ENCODE measurements around the gene CLEC17A.
A peak's percentile ranks its signal among the peaks of the same experiment; 100 is the strongest.
"Not testable (repeated sequence)": the region's sequence is repeated elsewhere in the genome, so short reads cannot be mapped to it uniquely, and the experiment has no call there.

Gene CLEC17A, protein sequence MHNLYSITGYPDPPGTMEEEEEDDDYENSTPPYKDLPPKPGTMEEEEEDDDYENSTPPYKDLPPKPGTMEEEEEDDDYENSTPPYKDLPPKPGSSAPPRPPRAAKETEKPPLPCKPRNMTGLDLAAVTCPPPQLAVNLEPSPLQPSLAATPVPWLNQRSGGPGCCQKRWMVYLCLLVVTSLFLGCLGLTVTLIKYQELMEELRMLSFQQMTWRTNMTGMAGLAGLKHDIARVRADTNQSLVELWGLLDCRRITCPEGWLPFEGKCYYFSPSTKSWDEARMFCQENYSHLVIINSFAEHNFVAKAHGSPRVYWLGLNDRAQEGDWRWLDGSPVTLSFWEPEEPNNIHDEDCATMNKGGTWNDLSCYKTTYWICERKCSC

DNA sequence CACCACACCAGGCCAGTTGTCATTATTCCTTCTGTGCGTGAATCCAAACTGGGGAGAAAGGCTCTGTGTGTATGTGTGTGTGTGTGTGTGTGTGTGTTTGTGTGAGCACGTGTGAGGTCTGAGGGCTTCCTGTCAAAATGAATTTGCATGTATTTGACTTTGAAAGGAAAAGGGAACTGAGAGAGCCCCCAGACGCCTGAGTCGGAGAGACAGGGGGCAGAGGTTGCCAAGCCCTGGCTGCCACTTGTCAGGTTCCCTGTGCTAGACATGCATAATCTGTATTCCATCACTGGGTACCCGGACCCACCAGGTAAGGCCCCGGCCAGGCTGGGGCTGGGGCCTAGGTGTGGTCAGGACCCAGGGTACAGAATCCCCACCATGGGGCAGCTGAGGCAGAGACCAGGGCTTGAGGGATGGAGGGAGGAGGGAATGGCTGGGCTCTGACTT is at the start of gene CLEC17A:
TSS of gene CLEC17A (plus strand) at position 191 of the 447 bp plus-strand sequence. CDS start at position 268, 77 bp downstream.
- no peak for DNase-seq (ENCODE audit: low read depth)

DNA sequence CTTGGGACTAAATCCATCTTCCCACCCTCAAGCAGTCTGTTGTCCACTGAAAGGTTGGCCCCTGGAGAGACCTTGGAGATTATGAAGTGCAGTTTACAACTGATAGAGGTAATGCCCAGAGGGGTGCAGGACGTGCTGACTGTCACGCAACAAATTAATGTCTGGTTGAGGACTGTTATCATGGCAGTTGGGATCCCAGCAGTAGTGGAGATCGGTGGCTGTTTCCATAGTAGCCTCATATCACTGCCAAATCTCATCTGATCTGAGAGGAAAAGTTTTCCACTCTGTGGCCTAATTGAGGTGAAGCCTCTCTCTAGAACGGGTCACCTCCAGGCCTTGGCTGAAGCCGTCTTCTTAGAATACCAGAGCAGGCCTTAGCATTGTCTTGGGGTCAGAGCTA is 49.4 kb upstream of the CLEC17A start:
- DNase-seq (ENCODE audit: low read depth), result no peak

DNA sequence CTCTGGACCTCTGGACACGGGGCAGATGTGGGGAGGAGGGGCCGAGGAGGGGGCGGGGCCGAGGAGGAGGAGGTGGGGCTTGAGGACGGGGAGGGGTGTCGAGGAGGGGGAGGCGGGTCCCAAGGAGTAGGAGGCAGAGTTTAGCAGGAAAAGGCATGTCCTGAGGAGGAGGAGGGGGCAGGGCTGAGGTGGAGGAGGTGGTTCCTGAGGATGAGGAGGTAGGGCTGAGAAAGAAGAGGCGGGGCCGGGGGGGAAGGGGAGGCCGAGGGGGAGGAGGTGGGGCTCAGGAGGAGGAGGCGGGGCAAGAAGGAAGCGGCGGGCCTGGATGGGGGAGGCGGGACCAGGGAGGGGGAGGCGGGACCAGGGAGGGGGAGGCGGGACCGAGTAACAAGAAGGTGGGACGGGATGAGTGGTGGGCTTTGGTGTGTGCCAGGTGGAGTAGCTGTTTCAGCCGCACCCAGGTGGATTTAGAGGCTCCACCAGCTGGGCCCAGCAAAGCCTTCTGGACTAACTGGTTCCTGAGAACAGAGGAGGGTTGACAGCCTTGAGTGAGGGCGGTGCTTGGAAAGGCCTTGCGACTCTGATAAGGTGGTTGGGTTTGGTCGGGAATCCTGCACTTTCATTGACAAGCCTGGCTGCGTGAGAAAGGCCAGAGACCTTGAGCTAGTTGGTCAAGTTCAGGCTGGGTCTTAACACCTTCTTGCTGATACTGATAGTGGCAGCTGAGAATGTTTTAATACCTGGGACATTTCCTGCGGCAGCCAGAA is 45.8 kb upstream of the CLEC17A start:
- peak; percentile 44 for DNase-seq (ENCODE audit: low read depth)

DNA sequence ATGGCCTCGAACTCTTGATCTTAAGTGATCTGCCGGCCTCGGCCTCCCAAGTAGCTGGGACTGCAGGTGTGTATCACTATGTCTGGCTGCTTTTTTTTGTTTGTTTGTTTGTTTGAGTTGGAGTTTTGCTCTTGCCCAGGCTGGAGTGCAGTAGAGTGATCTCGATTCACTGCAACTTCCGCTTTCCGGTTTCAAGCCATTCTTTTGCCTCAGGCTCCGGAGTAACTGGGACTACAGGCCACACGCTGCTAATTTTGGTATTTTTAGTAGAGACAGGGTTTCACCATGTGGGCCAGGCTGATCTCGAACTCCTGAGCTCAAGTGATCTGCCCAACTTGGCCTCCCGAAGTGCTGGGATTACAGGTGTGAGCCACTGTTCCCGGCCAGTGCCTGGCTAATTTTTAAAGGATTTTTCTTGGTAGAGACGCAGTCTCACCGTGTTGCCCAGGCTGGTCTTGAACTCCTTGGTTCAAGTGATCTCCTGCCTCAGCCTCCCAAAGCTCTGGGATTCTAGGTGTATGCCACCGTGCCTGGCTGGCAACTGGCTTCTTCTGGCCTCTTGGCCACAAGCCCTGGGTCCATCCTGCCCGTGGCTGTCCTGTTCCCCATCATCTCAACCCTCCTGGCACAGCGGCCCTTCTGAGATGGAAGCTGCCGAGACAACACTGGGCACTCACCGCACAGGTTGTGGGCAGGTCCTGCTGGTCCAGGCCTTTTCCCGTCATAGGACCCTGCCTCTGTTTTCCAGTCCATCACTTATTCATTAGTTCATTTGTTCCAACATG is 42.0 kb upstream of the CLEC17A start:
- DNase-seq (ENCODE audit: low read depth), result no peak

DNA sequence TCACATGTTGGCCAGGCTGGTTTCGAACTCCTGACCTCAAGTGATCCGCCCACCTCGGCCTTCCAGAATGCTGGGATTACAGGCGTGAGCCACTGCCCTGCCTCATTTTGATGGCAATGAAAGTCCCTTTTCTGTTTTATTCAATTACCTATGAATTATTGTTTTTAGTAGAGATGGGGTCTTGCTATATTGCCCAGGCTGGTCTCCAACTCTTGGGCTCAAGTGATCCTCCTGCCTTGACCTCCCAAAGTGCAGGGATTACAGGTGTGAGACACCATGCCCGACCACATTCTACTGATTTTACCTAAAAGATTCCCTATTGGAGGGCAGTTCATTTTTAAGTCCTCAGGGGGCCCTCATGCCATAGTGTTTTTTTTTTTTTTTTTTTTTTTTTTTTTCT is 40.9 kb upstream of the CLEC17A start:
- not testable (repeated sequence) for DNase-seq (ENCODE audit: low read depth)

DNA sequence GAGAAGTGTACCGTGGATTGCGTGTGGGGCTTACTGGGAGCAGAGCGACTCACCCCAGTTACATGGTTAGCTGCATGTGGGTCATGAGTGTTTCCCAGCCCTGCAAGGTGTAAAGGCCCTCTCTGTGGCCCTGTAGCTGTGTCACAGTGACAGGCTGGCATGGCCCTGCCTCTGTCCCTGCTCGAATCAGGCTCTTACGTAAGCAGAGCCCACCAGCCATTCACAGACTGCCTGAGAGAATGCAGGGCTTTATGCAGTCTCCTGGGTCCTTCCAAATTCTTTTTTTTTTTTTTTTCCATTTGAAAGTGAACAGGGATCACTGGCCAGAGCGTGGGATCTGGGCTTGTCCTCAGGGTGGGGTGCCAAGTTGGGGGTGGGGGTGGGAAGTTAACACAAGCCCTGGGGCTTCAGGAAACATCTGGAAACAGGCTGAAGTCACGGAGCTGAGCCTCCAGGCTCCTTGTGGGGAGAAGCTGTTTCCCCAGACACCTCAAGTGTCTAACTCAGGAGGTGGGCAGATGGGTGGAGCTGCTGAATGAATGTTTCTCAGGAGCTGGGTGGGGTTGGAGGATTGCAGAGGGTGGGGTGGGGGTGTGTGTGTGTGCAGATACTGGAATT is 40.1 kb upstream of the CLEC17A start:
- peak; percentile 23 for DNase-seq (ENCODE audit: low read depth)

DNA sequence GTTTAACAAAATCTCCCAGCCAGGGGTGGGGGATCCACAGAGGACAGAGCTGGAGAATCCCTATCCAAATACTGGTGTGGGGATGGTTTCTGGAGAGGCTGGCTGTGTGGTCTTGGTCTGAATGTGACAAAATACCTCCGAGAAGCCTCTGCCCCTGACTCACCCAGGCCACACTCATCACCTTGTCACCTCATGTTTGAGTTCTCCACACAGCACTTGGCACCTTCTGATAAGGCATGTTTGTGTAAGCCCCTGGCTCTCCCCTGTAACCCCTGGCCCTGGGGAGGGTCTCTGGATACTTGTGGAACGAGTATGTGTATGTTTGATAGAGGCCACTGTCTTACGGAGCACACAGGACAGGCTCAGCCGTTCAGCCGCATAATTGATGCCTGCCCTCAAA is 38.8 kb upstream of the CLEC17A start:
- no peak for DNase-seq (ENCODE audit: low read depth)

DNA sequence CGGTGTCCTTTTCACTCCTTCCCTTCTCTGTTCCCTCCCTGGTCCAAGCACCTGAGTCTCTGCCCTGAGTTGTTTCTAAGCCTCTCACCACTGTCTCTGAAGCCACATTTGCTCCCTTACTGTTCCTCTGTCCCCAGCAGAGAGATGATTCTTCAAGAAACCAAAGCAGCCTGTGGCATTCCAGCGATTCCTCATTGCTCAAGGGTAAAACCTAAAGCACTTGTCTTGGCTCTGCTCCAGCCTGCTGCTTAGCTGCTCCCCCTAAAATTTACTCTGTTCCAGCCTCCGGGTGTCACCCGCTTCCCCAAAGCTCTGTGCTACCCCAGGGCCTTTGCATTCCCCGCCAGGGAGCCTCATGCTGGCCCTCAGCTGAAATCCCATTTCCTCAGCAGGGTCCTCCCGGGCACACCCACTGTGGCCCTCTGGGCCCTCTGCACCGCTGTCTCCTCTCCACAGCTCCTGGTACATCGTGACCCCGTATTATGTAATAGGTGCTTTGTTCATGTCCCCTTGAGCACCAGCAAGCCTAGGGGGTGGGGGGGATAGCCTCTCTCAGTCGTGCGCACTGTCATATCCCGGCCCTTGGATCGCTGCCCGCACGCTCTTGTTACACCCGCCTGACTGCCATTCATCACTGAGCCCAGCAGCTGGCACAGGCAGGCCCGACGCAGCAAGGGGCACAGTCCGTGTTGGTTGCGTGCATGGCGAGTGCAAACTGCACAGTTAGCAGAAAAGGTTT is 37.7 kb upstream of the CLEC17A start:
- DNase-seq (ENCODE audit: low read depth), result no peak

DNA sequence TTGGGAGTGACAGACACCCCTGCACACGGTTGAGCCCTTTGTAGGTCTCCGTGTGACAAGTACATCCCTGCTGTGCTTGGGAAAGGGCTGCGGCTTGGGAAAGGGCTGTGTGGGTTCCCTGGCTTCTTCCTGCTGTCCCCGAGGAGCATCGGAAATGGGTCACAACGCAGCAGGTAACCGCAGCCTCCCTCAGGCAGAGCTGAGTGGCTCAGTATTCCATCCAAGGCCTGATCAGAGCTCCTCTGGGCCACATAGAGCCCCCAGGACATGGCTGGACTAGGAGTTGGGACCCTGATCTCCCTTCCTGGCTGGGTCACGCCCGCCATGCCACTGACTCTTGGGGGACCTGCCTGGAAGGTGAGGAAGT is 37.2 kb upstream of the CLEC17A start:
- no peak for DNase-seq (ENCODE audit: low read depth)

DNA sequence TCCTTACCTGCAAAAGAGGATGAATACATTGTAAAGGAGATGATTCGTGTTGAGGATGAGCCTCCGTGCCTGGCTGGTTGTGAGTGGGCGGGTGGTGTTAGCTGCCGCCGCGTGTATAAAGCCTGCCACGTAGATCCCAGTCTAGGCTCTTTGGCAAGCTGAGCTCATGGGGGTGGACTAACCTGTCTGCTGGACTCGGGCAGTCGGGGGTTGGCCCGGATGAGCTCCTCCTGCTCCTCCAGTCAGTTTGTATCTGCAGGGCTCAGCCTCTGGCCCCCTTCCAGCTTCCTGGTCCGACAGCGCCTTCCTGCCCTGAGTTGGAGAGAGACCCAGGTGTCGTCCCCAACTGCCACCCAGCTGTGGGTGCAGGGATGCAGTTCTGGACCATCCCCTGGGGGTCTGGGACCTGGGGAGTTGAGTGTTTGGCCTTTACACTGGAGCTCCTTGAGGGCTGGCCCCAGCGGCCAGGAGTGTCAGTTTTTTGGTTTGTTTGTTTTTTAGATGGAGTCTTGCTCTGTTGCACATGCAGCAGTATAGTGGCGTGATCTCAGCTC is 32.6 kb upstream of the CLEC17A start:
- DNase-seq (ENCODE audit: low read depth), result no peak

DNA sequence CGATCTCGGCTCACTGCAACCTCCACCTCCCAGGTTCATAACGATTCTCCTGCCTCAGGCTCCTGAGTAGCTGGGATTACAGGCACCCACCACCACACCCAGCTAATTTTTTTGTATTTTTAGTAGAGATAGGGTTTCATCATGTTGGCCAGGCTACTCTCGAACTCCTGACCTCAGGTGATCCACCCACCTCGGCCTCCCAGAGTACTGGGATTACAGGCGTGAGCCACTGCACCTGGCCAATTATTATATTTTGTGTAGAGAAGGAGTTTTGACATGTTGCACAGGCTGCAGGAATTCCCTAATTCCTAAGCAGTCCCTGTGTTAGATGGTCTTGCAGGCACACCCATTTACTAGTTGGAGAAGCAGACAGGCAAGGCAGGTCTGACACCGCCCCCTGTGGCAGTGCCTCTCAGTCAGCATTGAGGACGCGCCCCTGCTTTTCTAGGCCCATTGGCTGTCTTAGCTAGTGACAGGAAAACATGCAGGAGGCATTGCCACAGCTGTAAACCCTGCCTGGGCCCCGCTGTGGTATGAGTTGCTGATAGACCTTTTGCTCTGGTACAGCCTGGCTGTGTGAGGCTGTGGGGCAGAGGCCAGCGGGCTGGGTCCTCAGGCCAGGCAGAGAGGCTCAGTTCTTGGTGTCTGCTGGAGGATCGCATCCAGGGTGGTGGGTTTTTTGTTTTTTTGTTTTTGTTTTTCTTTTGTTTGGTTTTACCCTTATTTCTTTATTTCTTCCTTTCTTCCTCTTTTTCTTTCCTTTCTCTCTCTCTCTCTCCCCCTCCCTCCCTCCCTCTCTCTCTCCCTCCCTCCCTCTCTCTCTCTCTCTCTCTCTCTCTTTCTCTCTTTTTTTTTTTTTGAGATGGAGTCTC is 31.5 kb upstream of the CLEC17A start:
- DNase-seq (ENCODE audit: low read depth), result peak; percentile 40

DNA sequence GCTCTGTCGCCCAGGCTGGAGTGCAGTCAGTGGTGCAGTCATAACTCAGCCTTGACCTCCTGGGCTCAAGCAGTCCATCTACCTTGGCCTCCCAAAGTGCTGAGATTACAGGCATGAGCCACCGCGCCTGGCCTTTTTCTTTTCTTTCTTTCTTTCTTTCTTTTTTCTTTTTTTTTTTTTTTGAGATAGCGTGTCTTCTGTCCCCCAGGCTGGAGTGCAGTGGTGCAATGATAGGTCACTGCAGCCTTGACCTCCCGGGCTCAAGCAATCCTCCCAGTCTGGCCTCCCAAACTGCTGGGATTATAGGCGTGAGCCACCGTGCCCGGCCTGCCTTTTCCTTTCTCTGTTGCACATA is 30.9 kb upstream of the CLEC17A start:
- not testable (repeated sequence) for DNase-seq (ENCODE audit: low read depth)

DNA sequence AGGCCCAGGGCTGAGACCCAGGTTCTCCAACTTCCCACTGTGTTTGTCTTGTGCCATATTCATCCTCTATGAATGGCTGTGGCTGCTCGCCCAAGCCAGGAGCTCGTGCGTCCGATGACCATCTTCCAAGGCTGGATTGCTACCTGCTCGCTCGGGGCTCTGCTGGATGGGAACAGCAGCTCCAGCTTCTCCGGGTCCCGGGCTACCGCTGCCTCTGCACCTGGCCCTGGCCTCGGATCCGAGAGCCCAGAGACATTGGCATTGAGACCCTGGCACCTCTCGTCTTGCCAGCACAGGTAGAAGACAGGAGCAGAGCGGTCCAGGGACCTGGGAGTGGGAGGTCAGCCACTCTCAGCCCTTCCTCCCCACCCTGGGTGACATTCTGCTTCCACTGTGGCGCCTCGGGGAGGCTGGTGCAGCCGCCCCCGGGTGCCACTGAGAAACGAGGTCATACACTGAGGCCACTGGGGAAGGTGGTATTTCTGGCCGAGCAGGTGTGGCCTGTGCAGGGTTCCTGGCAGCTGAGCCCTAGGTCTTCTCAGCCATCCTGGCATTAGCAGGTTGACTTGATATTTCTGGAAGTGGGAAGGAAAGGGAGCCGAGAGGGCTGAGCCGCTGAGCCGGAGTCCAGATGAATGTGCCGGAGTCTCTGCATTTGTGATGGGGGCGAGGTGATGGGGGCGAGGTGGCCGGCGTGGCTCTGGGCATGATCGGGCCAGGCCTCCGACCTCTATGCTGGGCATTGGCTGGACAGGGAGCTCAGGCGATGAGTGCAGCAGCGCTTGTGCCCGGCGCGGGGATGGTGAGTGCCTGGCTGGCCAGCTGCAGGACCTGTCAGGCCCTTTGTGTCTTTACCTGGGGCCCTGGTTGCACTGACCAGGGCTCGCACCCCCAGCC is 29.6 kb upstream of the CLEC17A start:
- DNase-seq (ENCODE audit: low read depth), result no peak

DNA sequence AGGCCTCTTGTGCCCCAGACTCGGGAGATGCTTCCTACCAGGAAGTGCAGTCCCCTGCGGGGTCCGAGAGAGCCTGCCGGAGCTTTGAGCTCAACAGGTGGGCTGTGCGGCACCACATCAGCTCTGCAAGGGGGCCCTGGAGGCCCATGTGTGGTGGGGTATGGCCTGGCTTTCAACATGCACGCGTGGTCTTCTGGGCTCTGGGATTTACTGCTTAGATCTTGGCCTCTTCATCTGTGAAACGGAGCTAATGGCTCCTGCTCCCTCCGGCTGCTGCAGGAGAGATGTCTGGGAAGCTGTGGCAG is 29.0 kb upstream of the CLEC17A start:
- no peak for DNase-seq (ENCODE audit: low read depth)

DNA sequence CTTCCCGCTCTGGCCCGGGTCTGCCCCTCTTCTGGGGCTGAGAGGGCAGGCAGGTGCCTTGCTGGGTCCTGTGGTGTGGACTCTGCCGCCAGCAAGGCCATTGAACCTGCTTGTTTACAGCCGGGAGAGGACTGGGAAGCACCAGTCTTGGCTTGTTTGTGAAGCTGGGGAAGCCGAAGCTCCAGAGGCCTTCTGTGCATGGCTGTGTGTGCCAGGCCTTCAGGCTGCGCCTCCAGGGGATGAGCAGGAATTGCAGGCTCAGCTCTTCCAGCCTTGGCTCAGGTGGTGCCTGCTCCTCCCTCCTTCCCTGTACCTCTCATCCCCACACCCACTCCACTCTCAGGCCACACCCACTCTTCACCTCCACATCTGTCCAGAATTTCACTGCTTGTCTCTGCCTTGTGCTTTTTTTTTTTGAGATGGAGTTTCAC is 28.5 kb upstream of the CLEC17A start:
- no peak for DNase-seq (ENCODE audit: low read depth)

DNA sequence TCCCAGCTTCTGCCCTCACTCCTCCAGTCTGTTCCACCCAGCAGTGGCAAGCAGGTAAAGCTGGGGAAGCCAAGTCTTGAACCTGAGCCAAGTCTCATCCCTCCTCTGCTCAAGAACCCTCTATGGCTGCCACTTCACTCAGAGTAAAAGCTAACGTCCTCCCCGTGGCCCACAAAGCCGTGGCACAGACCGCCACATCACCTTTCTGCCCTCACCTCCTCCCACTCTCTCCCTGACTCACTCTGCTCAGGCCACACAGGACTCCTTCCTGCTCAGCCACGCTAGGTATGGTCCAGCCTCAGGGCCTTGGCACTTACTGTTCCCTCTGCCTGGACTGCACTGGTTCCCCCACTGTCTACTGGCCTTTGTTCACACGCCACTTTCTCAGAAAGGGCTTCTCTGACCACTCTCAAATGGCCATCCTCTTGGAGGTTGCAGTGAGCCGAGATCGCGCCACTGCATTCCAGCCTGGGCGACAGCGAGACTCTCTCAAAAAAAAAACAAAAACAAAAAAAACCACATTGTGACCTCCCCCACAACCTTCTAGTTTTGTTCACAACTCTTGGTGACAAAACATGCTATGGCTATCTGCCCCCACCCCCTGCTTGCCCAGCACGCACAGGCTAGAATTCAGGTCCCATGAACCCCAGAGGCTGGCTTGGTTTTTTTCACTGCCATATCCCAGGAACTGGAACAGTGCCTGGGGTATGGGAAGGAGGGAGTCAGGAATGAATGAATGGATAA is 26.8 kb upstream of the CLEC17A start:
- DNase-seq (ENCODE audit: low read depth), result no peak

DNA sequence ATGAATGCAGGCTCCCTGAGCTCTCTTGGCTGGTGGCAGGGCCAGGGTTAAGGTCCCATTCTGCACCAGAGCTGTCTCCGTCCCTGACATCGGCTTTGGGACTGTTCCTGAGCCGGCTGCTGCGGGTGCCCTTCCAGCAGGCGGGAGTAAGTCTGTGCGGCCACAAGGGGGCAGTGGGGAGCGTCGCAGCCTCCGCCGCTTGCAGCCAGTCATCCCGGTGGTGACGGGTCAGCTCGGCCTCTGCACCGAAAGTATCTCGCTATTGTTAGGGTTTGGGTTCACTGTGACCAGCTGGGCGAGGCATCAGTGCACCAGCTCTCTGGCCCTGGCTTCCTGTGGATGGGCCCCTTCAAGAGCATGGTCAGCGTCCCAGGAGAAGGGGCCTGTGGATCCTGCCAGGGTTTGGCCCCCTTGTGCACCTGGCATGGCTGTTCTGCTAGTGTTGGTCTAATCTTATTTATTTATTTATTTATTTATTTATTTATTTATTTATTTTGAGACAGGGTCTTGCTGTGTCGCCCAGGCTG is 26.2 kb upstream of the CLEC17A start:
- peak; percentile 74 for DNase-seq (ENCODE audit: low read depth)

DNA sequence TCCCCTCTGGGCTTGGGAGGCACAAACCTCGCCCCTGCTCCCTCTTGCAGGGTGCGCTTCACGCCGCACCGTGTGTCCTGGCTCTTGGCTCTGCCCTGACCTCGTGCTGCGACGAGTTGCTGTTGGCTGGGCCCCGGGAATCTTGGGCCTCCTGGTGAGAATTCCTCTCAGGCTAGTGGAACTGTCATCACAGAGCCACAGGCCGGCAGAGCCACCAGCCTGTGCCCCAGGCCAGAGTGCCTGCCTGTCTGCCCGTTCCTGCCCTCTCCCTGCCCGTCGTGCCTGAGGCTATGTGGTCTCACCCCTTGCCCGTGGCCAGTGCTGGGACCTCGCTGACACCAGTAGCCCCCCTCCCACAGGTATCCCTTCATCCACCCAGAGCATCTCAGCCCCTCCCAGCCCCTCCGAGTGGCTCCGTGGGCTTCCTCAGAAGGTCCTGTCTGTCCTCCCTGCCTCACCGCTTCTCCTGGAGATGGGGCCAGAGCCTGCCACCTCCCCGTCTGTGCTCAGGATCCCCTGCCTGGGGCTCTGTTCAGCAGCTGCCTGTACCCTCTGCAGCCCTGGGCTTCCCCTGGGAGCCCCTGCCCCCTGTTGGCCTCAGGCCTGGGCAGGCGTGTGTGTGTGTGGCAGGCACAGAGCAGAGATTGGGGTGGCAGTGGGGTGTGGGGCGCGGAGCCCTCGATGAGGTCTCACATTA is 24.4 kb upstream of the CLEC17A start:
- no peak for DNase-seq (ENCODE audit: low read depth)

Data from fibroblast of gingiva (primary cell).